H1 (cell line): ENCODE results near the gene LCN12. TPM values are rescaled to one million over a fixed set of nuclear protein-coding genes. Genes with fewer than 3 reads are reported as not detected.

Experiments used
- CTCF ChIA-PET: fragments of 300-600 bp; sonication (Branson Sonifier 250); formaldehyde crosslinking; loops from one replicate; lab custom pipeline; 2021; ENCODE audit not compliant: partially characterized antibody; lab: Charles Lee
- POLR2A ChIA-PET: fragments of 300-600 bp; sonication (Branson Sonifier 250); formaldehyde crosslinking; loops from one replicate; lab custom pipeline; 2021; ENCODE audit warnings: inconsistent platforms; ENCODE audit not compliant: partially characterized antibody; lab: Charles Lee
- DNase-seq, 2 experiments: peaks; one replicate each; pipeline versions ENCODE4 v3.0.0 to v3.0.0-alpha.2; 2010 to 2022; ENCODE audit warnings: low spot score in 2 of 2, low read depth in 1 of 2, mixed read lengths in 1 of 2
- FAIRE-seq: peaks from 2 replicates; lab custom pipeline; 2011; peaks lifted over from hg19 to GRCh38; lab: Jason Lieb, UNC
- H2AFZ ChIP-seq: 2 replicates; pipeline ENCODE4 v1.8.1; 2012; ENCODE audit warnings: low read length, inconsistent platforms
- H2AK5ac ChIP-seq: 2 replicates; pipeline ENCODE4 v1.6.1; 2013; ENCODE audit warnings: low read depth, low read length
- H2BK120ac ChIP-seq: replicated peaks from 2 replicates; pipeline ENCODE3; 2013; ENCODE audit warnings: low read depth, low read length, inconsistent platforms
- H2BK12ac ChIP-seq: 2 replicates; pipeline ENCODE4 v1.6.1; 2013; ENCODE audit warnings: low read depth, low read length
- H2BK15ac ChIP-seq: 2 replicates; pipeline ENCODE4 v1.6.1; 2013; ENCODE audit warnings: low read length
- H2BK20ac ChIP-seq: 2 replicates; pipeline ENCODE4 v1.6.1; 2013; ENCODE audit warnings: low read length
- H2BK5ac ChIP-seq: 2 replicates; pipeline ENCODE4 v1.6.1; 2013; ENCODE audit warnings: low read depth, low read length
- H3K14ac ChIP-seq: 2 replicates; pipeline ENCODE4 v1.6.1; 2013; ENCODE audit warnings: inconsistent platforms; ENCODE audit not compliant: insufficient read length
- H3K18ac ChIP-seq: 2 replicates; pipeline ENCODE4 v1.6.1; 2013; ENCODE audit warnings: low read length; ENCODE audit errors: extremely low read depth
- H3K23ac ChIP-seq: 2 replicates; pipeline ENCODE4 v1.6.1; 2013; ENCODE audit warnings: inconsistent platforms; ENCODE audit not compliant: insufficient read length
- H3K23me2 ChIP-seq: 2 replicates; pipeline ENCODE4 v1.6.1; 2013; ENCODE audit warnings: low read depth, low read length
- H3K27ac ChIP-seq: 2 replicates; pipeline ENCODE4 v1.6.1; 2011; ENCODE audit warnings: low read depth, low read length, inconsistent platforms
- H3K27me3 ChIP-seq, 4 experiments: replicated peaks in 1 of 4; 1 replicate in 1 of 4; 2 replicates in 3 of 4; pipeline versions ENCODE4 v1.6.1 to v1.8.1; 2011 to 2013; ENCODE audit warnings: low read length in 3 of 4, mild to moderate bottlenecking in 3 of 4, inconsistent platforms in 2 of 4, mixed read lengths in 2 of 4, moderate library complexity in 1 of 4; ENCODE audit not compliant: control insufficient read depth in 3 of 4, insufficient read depth in 3 of 4; ENCODE audit errors: extremely low read depth in 1 of 4
- H3K36me3 ChIP-seq, 4 experiments: 2 replicates each; pipeline versions ENCODE4 v1.6.1 to v1.8.1; 2011 to 2013; ENCODE audit warnings: mild to moderate bottlenecking in 4 of 4, low read length in 3 of 4, moderate library complexity in 2 of 4, control low read depth in 1 of 4, inconsistent platforms in 1 of 4; ENCODE audit not compliant: insufficient read depth in 4 of 4, control insufficient read depth in 2 of 4
- H3K4ac ChIP-seq: replicated peaks from 2 replicates; pipeline ENCODE3; 2013; ENCODE audit warnings: low read length, low read depth, mixed read lengths, inconsistent platforms; ENCODE audit not compliant: insufficient read length
- H3K4me1 ChIP-seq, 4 experiments: replicated peaks in 1 of 4; 1 replicate in 1 of 4; 2 replicates in 3 of 4; pipeline versions ENCODE4 v1.6.1 to v1.8.1; 2011 to 2013; ENCODE audit warnings: low read length in 3 of 4, inconsistent platforms in 2 of 4, mixed read lengths in 1 of 4; ENCODE audit not compliant: insufficient read depth in 4 of 4, control insufficient read depth in 3 of 4
- H3K4me2 ChIP-seq, 2 experiments: 2 replicates each; pipeline versions ENCODE4 v1.6.1 to v1.8.1; 2011 to 2013; ENCODE audit warnings: low read depth in 2 of 2, low read length in 2 of 2, control low read depth in 1 of 2, inconsistent platforms in 1 of 2, mild to moderate bottlenecking in 1 of 2; ENCODE audit not compliant: insufficient read depth in 1 of 2
- H3K4me3 ChIP-seq, 4 experiments: fragments of 200-600, 300-600 bp in 1 of 4; sonication (generic), shearing (Covaris generic), sonication (Bioruptor Twin) in 1 of 4; 2 replicates each; pipeline versions ENCODE4 v1.5.1 to v1.8.1; 2011 to 2016; ENCODE audit warnings: low read length in 4 of 4, low read depth in 3 of 4, control low read depth in 2 of 4, inconsistent platforms in 2 of 4, mild to moderate bottlenecking in 2 of 4, mixed read lengths in 1 of 4, moderate library complexity in 1 of 4; ENCODE audit not compliant: insufficient read depth in 2 of 4; ENCODE audit errors: extremely low read depth in 1 of 4
- H3K56ac ChIP-seq: replicated peaks from 2 replicates; pipeline ENCODE3; 2013; ENCODE audit warnings: low read depth, mild to moderate bottlenecking, mixed read lengths, low read length, inconsistent platforms; ENCODE audit not compliant: insufficient read length
- H3K79me1 ChIP-seq: 2 replicates; pipeline ENCODE4 v1.6.1; 2013; ENCODE audit warnings: low read depth, low read length, control low read depth
- H3K79me2 ChIP-seq, 2 experiments: 2 replicates each; pipeline versions ENCODE4 v1.6.1 to v1.8.1; 2012 to 2013; ENCODE audit warnings: low read length in 2 of 2, mild to moderate bottlenecking in 2 of 2, inconsistent platforms in 1 of 2; ENCODE audit not compliant: insufficient read depth in 2 of 2, control insufficient read depth in 1 of 2
- H3K9ac ChIP-seq, 4 experiments: replicated peaks in 1 of 4; 1 replicate in 1 of 4; 2 replicates in 3 of 4; pipeline versions ENCODE4 v1.6.1 to v1.8.1; 2011 to 2013; ENCODE audit warnings: low read depth in 3 of 4, low read length in 3 of 4, control low read depth in 2 of 4, mild to moderate bottlenecking in 2 of 4, moderate library complexity in 2 of 4, inconsistent platforms in 1 of 4; ENCODE audit errors: extremely low read depth in 1 of 4
- H3K9me3 ChIP-seq, 2 experiments: 2 replicates each; pipeline versions ENCODE4 v1.6.1 to v1.8.1; 2012 to 2013; ENCODE audit warnings: mild to moderate bottlenecking in 2 of 2, moderate library complexity in 2 of 2, control low read depth in 1 of 2, inconsistent platforms in 1 of 2, low read depth in 1 of 2, low read length in 1 of 2, mixed read lengths in 1 of 2; ENCODE audit not compliant: insufficient read depth in 2 of 2
- H4K20me1 ChIP-seq, 2 experiments: replicated peaks in 1 of 2; 2 replicates each; pipeline versions ENCODE3 to v1.8.1; 2011 to 2013; ENCODE audit warnings: inconsistent platforms in 2 of 2, low read length in 2 of 2, mild to moderate bottlenecking in 1 of 2; ENCODE audit not compliant: insufficient read depth in 2 of 2, control insufficient read depth in 1 of 2
- H4K5ac ChIP-seq: 2 replicates; pipeline ENCODE4 v1.6.1; 2013; ENCODE audit warnings: low read length, low read depth, mixed read lengths, inconsistent platforms; ENCODE audit not compliant: insufficient read length
- H4K8ac ChIP-seq: 2 replicates; pipeline ENCODE4 v1.8.0; 2013; ENCODE audit warnings: mild to moderate bottlenecking, moderate library complexity, low read length, inconsistent platforms; ENCODE audit not compliant: insufficient read depth; ENCODE audit errors: extremely low read depth
- H4K91ac ChIP-seq: replicated peaks from 2 replicates; pipeline ENCODE3; 2013; ENCODE audit warnings: low read length, mixed read lengths, inconsistent platforms; ENCODE audit not compliant: insufficient read length
- ASH2L ChIP-seq: fragments of 200-600, 300-600 bp; sonication (generic); IDR thresholded peaks from one replicate; pipeline ENCODE4 v1.7.1; 2017; ENCODE audit warnings: low read length
- CEBPB ChIP-seq: IDR thresholded peaks from 2 replicates; pipeline ENCODE4 v1.6.1; 2012; ENCODE audit warnings: low read depth, low read length
- NRF1 ChIP-seq: IDR thresholded peaks from 2 replicates; pipeline ENCODE4 v1.6.1; 2011; ENCODE audit warnings: mild to moderate bottlenecking, low read depth, low read length, improper control_type of control experiment
- POLR2AphosphoS5 ChIP-seq: IDR thresholded peaks from 2 replicates; pipeline ENCODE4 v1.6.1; 2011; ENCODE audit warnings: low read depth, low read length
- SUZ12 ChIP-seq: fragments of 200-600 bp; sonication (generic); IDR thresholded peaks from 2 replicates; pipeline ENCODE4 v1.6.1; 2012; ENCODE audit warnings: mild to moderate bottlenecking, inconsistent platforms, low read length, moderate library complexity, mixed read lengths
- WGBS, 2 experiments: shearing (Covaris generic) in 1 of 2; methylation state at CpG; one replicate each; pipeline versions ENCODE4 v1.1.6 to v1.1.7; 2013 to 2015; ENCODE audit warnings: low lambda C conversion rate in 2 of 2, mixed read lengths in 2 of 2, inconsistent platforms in 1 of 2, low coverage in 1 of 2, missing lambda C conversion rate in 1 of 2; ENCODE audit not compliant: insufficient replicate concordance in 2 of 2, insufficient coverage in 1 of 2, insufficient read length in 1 of 2; ENCODE audit errors: extremely low coverage in 1 of 2, missing lambda C conversion rate in 1 of 2; 5-methylcytosine and 5-hydroxymethylcytosine counted together
- polyA plus RNA-seq, 7 experiments: library from polyadenylated mRNA; depleted of rRNA in 3 of 7; stranded (reverse) in 5 of 7; unstranded in 2 of 7; fragments of >200 nt in 5 of 7; fragments of 200-250 nt in 2 of 7; gene quantifications; 1 replicate in 5 of 7; 2 replicates in 1 of 7; 4 replicates in 1 of 7; pipeline versions ENCODE4 v1.2.1 to v1.2.3, GENCODE V29; 2011 to 2013; ENCODE audit warnings: missing spikeins in 2 of 7, mixed read lengths in 2 of 7
- total RNA-seq: library from RNA; stranded (reverse); fragmentation: NEBNext Ultra II Directional; extraction: Animal tissue kit (Norgen Biotek cat#: 25700); gene quantifications from 2 replicates; pipeline ENCODE4 v1.2.1, GENCODE V29; 2021

The LCN12 gene
- total and polyA plus RNA-seq, 2 of the 8 experiments (the other 6 are each of a cell fraction or from before 2014, with no cell fraction given), result 1.1 to 1.7 TPM

- H3K4me1 ChIP-seq, result peaks cover 0 to 9% (median 5%) of the 10 kb centered on the region in 4 experiments; a peak in 5 of 7 replicates
- no peaks in the 10 kb centered on the region for H3K36me3 ChIP-seq
- CTCF ChIA-PET, result interaction anchor here (0.6 to 5.6 kb wide), 4 partner anchors 11 to 129 kb away, joined by 3 to 32 read pairs (median 3); partner anchors contain the start of gene PTGDS
- H3K4me3 ChIP-seq, result no peak overlapping the region
- TF ChIP-seq NRF1, result no peak
- no peak for TF ChIP-seq ASH2L
- TF ChIP-seq CEBPB, result no peak
- no peak for TF ChIP-seq SUZ12
- no peak for TF ChIP-seq POLR2AphosphoS5
- no peaks in the 10 kb centered on the region for H3K23me2 ChIP-seq
- FAIRE-seq, result no peak
- no peak overlapping the region for H4K5ac ChIP-seq
- H3K18ac ChIP-seq, result no peak overlapping the region
- H4K20me1 ChIP-seq, result no peaks in the 10 kb centered on the region
- no peak overlapping the region for H3K27ac ChIP-seq
- H3K23ac ChIP-seq, result no peak overlapping the region
- no peak overlapping the region for H2BK120ac ChIP-seq
- H3K4me2 ChIP-seq, result no peak overlapping the region
- POLR2A ChIA-PET, result no interaction called here
- H3K56ac ChIP-seq, result no peak overlapping the region
- H2AK5ac ChIP-seq, result no peak overlapping the region
- H2BK5ac ChIP-seq, result no peak overlapping the region; the same call in 1 of the 2 replicates
- no peaks in the 10 kb centered on the region; the same call in 1 of the 2 replicates for H3K79me1 ChIP-seq
- H3K27me3 ChIP-seq, result no peaks in the 10 kb centered on the region
- H3K4ac ChIP-seq, result no peak overlapping the region
- H2BK15ac ChIP-seq, result no peak overlapping the region
- 94% methylated on average over 15 of the region's 15 CpGs; no CpG with 5 or more reads in 1 of the 2 experiments for WGBS, 2 experiments
- H4K8ac ChIP-seq, result no peak overlapping the region
- DNase-seq, result no peak
- no peaks in the 10 kb centered on the region for H3K79me2 ChIP-seq
- no peaks in the 10 kb centered on the region for H3K9me3 ChIP-seq
- 0 out of 2 replicates have a peak overlapping the region, but pooled peaks have one; percentile 75 for H2BK12ac ChIP-seq
- H3K14ac ChIP-seq, result no peak overlapping the region
- H2AFZ ChIP-seq, result no peak overlapping the region
- H4K91ac ChIP-seq, result no peak overlapping the region
- H2BK20ac ChIP-seq, result no peak overlapping the region
- no peak overlapping the region for H3K9ac ChIP-seq
Observed at GRCh38 chr9:136963341-136963740, 11.3 kb downstream of the LCN12 start.
